Adrenal gland (tissue), 5 donors: ENCODE results near the gene MSRB2.

ENCODE experiments used
- CTCF ChIP-seq, 6 experiments: fragments of 450-650 bp in 4 of 6; fragments of 200-600 bp in 2 of 6; sonication (generic) in 1 of 6; IDR thresholded peaks; 1 replicate in 5 of 6; 2 replicates in 1 of 6; pipeline versions ENCODE4 v1.5.1 to v1.8.0; 2016 to 2021; ENCODE audit warnings: antibody characterized with exemption in 6 of 6, mild to moderate bottlenecking in 2 of 6, moderate library complexity in 1 of 6
- POLR2A ChIP-seq, 2 donors: fragments of 450-650 bp; IDR thresholded peaks; one replicate each; pipeline ENCODE4 v1.6.1; 2017; ENCODE audit warnings: antibody characterized with exemption in 2 of 2, mild to moderate bottlenecking in 2 of 2, moderate library complexity in 1 of 2
- donor health status: DM: no; HTN: no; CAD: no.

- TF ChIP-seq CTCF (IDR thresholded peaks at IDR 0.05), result no peak
- TF ChIP-seq POLR2A (IDR thresholded peaks at IDR 0.05), result peak; percentile 93 to 94
Measured at GRCh38 chr10:23095404-23095965, at the start of gene MSRB2.
